HCT116 (cell line): ENCODE data around the gene ARF1. TPM values are rescaled to one million over a fixed set of nuclear protein-coding genes. Genes with fewer than 3 reads are reported as not detected.

ENCODE experiments used
- ATAC-seq: fragments of 200-7000 bp; cut with Tn5 transposase; 2 replicates; pipeline ENCODE4 v1.9.1; 2020; ENCODE audit warnings: mild to moderate bottlenecking, moderate library complexity
- BruUV-seq: library from RNA; stranded (reverse); fragments of 400-500 nt; replicated peaks from 2 replicates; lab custom pipeline; 2021; lab: Mats Ljungman, UMichigan
- CTCF ChIA-PET: fragments of 300-600 bp; sonication (Branson Sonifier 250); formaldehyde crosslinking; loops from one replicate; lab custom pipeline; 2021; ENCODE audit warnings: antibody characterized with exemption; lab: Charles Lee
- POLR2A ChIA-PET: fragments of 300-600, 350-600 bp; sonication (Branson Sonifier 250); formaldehyde crosslinking; loops from one replicate; lab custom pipeline; 2021; ENCODE audit warnings: antibody characterized with exemption; lab: Charles Lee
- RAD21 ChIA-PET, 2 experiments: fragments of 300-600 bp; sonication (Branson Sonifier 250); formaldehyde crosslinking; loops; one replicate each; lab custom pipeline; 2023; ENCODE audit warnings: low total read pairs in 2 of 2; ENCODE audit not compliant: uncharacterized antibody in 2 of 2, unreplicated experiment in 2 of 2, low non-redundant PET in 1 of 2; lab: Charles Lee
- DNase-seq: peaks from one replicate; pipeline ENCODE4 v3.0.0-alpha.2; 2010; ENCODE audit warnings: low read depth, low spot score
- H2AFZ ChIP-seq: fragments of 200-600 bp; shearing (Covaris generic), sonication (generic); 2 replicates; pipeline ENCODE4 v1.6.1; 2017; ENCODE audit warnings: low read depth, mixed run types, mixed read lengths, antibody characterized with exemption, low read length; ENCODE audit not compliant: poor library complexity, severe bottlenecking
- H3K27ac ChIP-seq: 2 replicates; pipeline ENCODE4 v1.5.1; 2012; ENCODE audit warnings: low read depth, low read length
- H3K27me3 ChIP-seq: fragments of 200-600 bp; sonication (generic); 2 replicates; pipeline ENCODE4 v1.6.1; 2016; ENCODE audit warnings: mixed run types, low read length, mixed read lengths; ENCODE audit not compliant: insufficient read depth
- H3K36me3 ChIP-seq, 2 experiments: fragments of 200-500 bp in 1 of 2; fragments of 200-600 bp in 1 of 2; sonication (Bioruptor generic) in 1 of 2; sonication (generic) in 1 of 2; 2 replicates each; pipeline versions ENCODE4 v1.5.1 to v1.6.1; 2014 to 2016; ENCODE audit warnings: low read length in 2 of 2, inconsistent platforms in 1 of 2, mixed read lengths in 1 of 2, mixed run types in 1 of 2; ENCODE audit not compliant: insufficient read depth in 2 of 2, control insufficient read depth in 1 of 2
- H3K4me1 ChIP-seq, 2 experiments: fragments of 200-600 bp in 1 of 2; sonication (generic) in 1 of 2; 2 replicates each; pipeline versions ENCODE4 v1.5.1 to v1.6.1; 2012 to 2017; ENCODE audit warnings: low read length in 2 of 2, inconsistent platforms in 1 of 2, mild to moderate bottlenecking in 1 of 2, mixed read lengths in 1 of 2, mixed run types in 1 of 2, moderate library complexity in 1 of 2; ENCODE audit not compliant: insufficient read depth in 2 of 2, control insufficient read depth in 1 of 2
- H3K4me2 ChIP-seq: fragments of 200-600 bp; sonication (generic); 2 replicates; pipeline ENCODE4 v1.6.1; 2017; ENCODE audit warnings: mixed run types, low read length, mixed read lengths
- H3K4me3 ChIP-seq, 2 experiments: fragments of 200-600 bp in 1 of 2; sonication (generic) in 1 of 2; replicated peaks in 1 of 2; 2 replicates each; pipeline ENCODE4 v1.5.1; 2011 to 2016; ENCODE audit warnings: low read length in 2 of 2, control low read depth in 1 of 2, low read depth in 1 of 2, mild to moderate bottlenecking in 1 of 2, mixed read lengths in 1 of 2, mixed run types in 1 of 2
- H3K79me2 ChIP-seq: fragments of 200-600 bp; sonication (generic); 2 replicates; pipeline ENCODE4 v1.6.1; 2017; ENCODE audit warnings: mild to moderate bottlenecking, mixed run types, low read length, moderate library complexity, mixed read lengths; ENCODE audit not compliant: insufficient read depth
- H3K9ac ChIP-seq: fragments of 200-600 bp; sonication (generic); 2 replicates; pipeline ENCODE4 v1.6.1; 2016; ENCODE audit warnings: low read length, mixed read lengths
- H3K9me2 ChIP-seq: fragments of 200-600 bp; sonication (generic), shearing (Covaris generic); 2 replicates; pipeline ENCODE4 v1.6.1; 2017; ENCODE audit warnings: mixed run types, mild to moderate bottlenecking, moderate library complexity; ENCODE audit not compliant: insufficient read depth
- H3K9me3 ChIP-seq, 2 experiments: fragments of 200-500 bp in 1 of 2; fragments of 200-600 bp in 1 of 2; sonication (Bioruptor generic) in 1 of 2; sonication (generic) in 1 of 2; 2 replicates each; pipeline ENCODE4 v1.6.1; 2014 to 2017; ENCODE audit warnings: low read length in 2 of 2, mixed read lengths in 2 of 2, inconsistent platforms in 1 of 2, low read depth in 1 of 2, mild to moderate bottlenecking in 1 of 2, mixed run types in 1 of 2, moderate library complexity in 1 of 2; ENCODE audit not compliant: control insufficient read depth in 1 of 2, insufficient read depth in 1 of 2
- H4K20me1 ChIP-seq: fragments of 200-600 bp; sonication (generic), shearing (Covaris generic); 2 replicates; pipeline ENCODE4 v1.6.1; 2017; ENCODE audit warnings: mixed run types, mild to moderate bottlenecking, moderate library complexity; ENCODE audit not compliant: insufficient read depth
- ATF3 ChIP-seq: IDR thresholded peaks from 2 replicates; pipeline ENCODE4 v1.6.1; 2012
- CTCF ChIP-seq, 3 experiments: fragments of 200-600 bp in 1 of 3; sonication (generic) in 1 of 3; IDR thresholded peaks in 2 of 3; conservative IDR thresholded peaks in 1 of 3; 2 replicates each; pipeline ENCODE4 v1.5.1; 2012 to 2017; ENCODE audit warnings: low read depth in 2 of 3, low read length in 2 of 3, antibody characterized with exemption in 1 of 3, borderline replicate concordance in 1 of 3, control low read depth in 1 of 3, mild to moderate bottlenecking in 1 of 3, mixed read lengths in 1 of 3, mixed run types in 1 of 3, moderate library complexity in 1 of 3; ENCODE audit not compliant: insufficient read depth in 1 of 3
- EGR1 ChIP-seq: IDR thresholded peaks from 2 replicates; pipeline ENCODE4 v1.6.1; 2012; ENCODE audit warnings: low read depth
- EZH2 ChIP-seq: fragments of 200-600 bp; sonication (generic); IDR thresholded peaks from 2 replicates; pipeline ENCODE4 v1.6.1; 2017; ENCODE audit warnings: antibody characterized with exemption, mixed run types
- EZH2phosphoT487 ChIP-seq: fragments of 200-600 bp; IDR thresholded peaks from 2 replicates; pipeline ENCODE4 v1.6.1; 2018; ENCODE audit warnings: antibody characterized with exemption, borderline replicate concordance
- FOSL1 ChIP-seq: IDR thresholded peaks from 2 replicates; pipeline ENCODE4 v1.6.1; 2012; ENCODE audit warnings: low read depth
- JUND ChIP-seq: IDR thresholded peaks from 2 replicates; pipeline ENCODE4 v1.6.1; 2012
- RAD21 ChIP-seq: IDR thresholded peaks from 2 replicates; pipeline ENCODE4 v1.6.1; 2012; ENCODE audit warnings: low read depth, mild to moderate bottlenecking
- REST ChIP-seq: IDR thresholded peaks from 2 replicates; pipeline ENCODE4 v1.6.1; 2012; ENCODE audit warnings: low read depth
- SIN3A ChIP-seq: IDR thresholded peaks from 2 replicates; pipeline ENCODE4 v1.6.1; 2012; ENCODE audit warnings: low read depth
- ZBTB33 ChIP-seq: IDR thresholded peaks from 2 replicates; pipeline ENCODE4 v1.6.1; 2011; ENCODE audit warnings: mild to moderate bottlenecking, low read length, moderate library complexity; ENCODE audit not compliant: insufficient replicate concordance; ENCODE audit errors: extremely low read depth
- ZNF274 ChIP-seq: fragments of 200-500 bp; sonication (Bioruptor generic); IDR thresholded peaks from 2 replicates; pipeline ENCODE4 v1.6.1; 2014; ENCODE audit warnings: mild to moderate bottlenecking, low read depth, low read length, inconsistent platforms
- intact Hi-C: fragments of 100-400 bp; cut with micrococcal nuclease; formaldehyde crosslinking; loops from 2 replicates; pipeline ENCODE4 v1.10.0; 2022
- total RNA-seq: library from RNA; stranded (reverse); gene quantifications from one replicate; pipeline ENCODE4 v1.2.1, GENCODE V29; 2021; ENCODE audit not compliant: unreplicated experiment

The ARF1 gene
- total RNA-seq, 1 experiment from 2014 or later: 394 TPM

GRCh38 chr1:228112167-228112566 is 29.7 kb downstream of the ARF1 start:
- Histone ChIP-seq H2AFZ (no peak overlapping the region), H3K27ac (no peak overlapping the region), H3K36me3 (peaks cover 0 to 6% of the 10 kb centered on the region in 2 experiments; a peak in 1 of 4 replicates), H4K20me1 (no peaks in the 10 kb centered on the region), H3K9ac (no peak overlapping the region), H3K9me3 (no peaks in the 10 kb centered on the region), H3K4me3 (no peak overlapping the region), H3K27me3 (no peaks in the 10 kb centered on the region), H3K79me2 (peaks cover 25% of the 10 kb centered on the region), H3K4me1 (peaks cover 4 to 14% of the 10 kb centered on the region in 2 experiments; a peak in 3 of 4 replicates), H3K9me2 (no peaks in the 10 kb centered on the region), H3K4me2 (no peak overlapping the region)
- CTCF ChIA-PET: no interaction called here
- no peak for TF ChIP-seq FOSL1
- no peak for TF ChIP-seq ZBTB33
- no peak for TF ChIP-seq EGR1
- RAD21 ChIA-PET: no interaction called here
- intact Hi-C loops: no loop called here
- POLR2A ChIA-PET: no interaction called here
- DNase-seq (no peak), ATAC-seq (no peak)
- BruUV-seq: no TSS peak

- DNase-seq: no peak
- ChIA-PET RAD21 (no interaction called here), POLR2A (no interaction called here), CTCF (no interaction called here)
- no peak overlapping the region for H3K9ac ChIP-seq
- H2AFZ ChIP-seq: no peak overlapping the region
- H3K27ac ChIP-seq: no peak overlapping the region
- H4K20me1 ChIP-seq: no peaks in the 10 kb centered on the region
- peaks cover 22% of the 10 kb centered on the region for H3K79me2 ChIP-seq
- no peaks in the 10 kb centered on the region for H3K27me3 ChIP-seq
- peaks cover 0 to 4% of the 10 kb centered on the region in 2 experiments; a peak in 1 of 4 replicates for H3K36me3 ChIP-seq
- H3K4me3 ChIP-seq: no peak overlapping the region
- no peak for ATAC-seq
- BruUV-seq: no TSS peak
- TF ChIP-seq CTCF (IDR thresholded peaks at IDR 0.05 in 2 of 3, conservative IDR thresholded peaks at IDR 0.05 in 1 of 3; ENCODE audit: borderline replicate concordance in 1 of 3, insufficient read depth in 1 of 3, low read depth in 2 of 3, low read length in 2 of 3): no peak
- TF ChIP-seq EZH2phosphoT487: no peak
- no peak for TF ChIP-seq SIN3A
- no peak for TF ChIP-seq RAD21
- TF ChIP-seq ATF3: no peak
- TF ChIP-seq JUND: no peak
- TF ChIP-seq REST: no peak
- no peak for TF ChIP-seq EZH2
- no peak for TF ChIP-seq ZNF274
- TF ChIP-seq, all 23 proteins: peak for 0
- Histone ChIP-seq H3K9me3 (peaks cover 0 to 4% of the 10 kb centered on the region in 2 experiments; a peak in 1 of 4 replicates), H3K9me2 (no peaks in the 10 kb centered on the region), H3K4me1 (peaks cover 4 to 14% of the 10 kb centered on the region in 2 experiments; a peak in 3 of 4 replicates), H3K4me2 (no peak overlapping the region)
- intact Hi-C loops: no loop called here
Observed at GRCh38 chr1:228112617-228113016, 30.1 kb downstream of the ARF1 start.
